NCI-H1048 (cell line): ENCODE results near the gene F8.

Experiments
- DNase-seq: peaks from one replicate; lab custom pipeline; 2025; lab: John Stamatoyannopoulos, UW

F8 gene

DNA sequence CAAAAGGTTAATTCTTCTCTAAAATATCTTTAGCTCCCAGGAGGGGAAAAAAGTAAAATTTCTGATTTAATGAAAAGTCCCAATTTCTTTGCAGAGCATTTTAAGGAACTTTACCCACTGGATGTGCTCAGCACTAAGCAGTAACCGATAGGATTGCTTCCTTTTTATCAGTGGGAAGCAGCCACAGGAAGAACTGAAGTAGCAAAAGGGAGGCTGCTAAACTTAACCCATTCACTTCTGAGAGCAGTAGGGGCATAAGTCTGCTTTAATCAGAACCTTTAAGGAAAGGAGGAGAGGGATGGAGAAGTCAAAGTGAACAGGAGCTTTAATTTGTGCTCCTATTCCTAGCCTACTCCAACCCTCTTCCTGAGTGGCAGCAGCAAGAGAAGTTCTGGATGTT is at the start of gene F8:
Gene F8, minus strand, starts transcription at position 139 of the 400 bp plus-strand sequence. CDS start 171 bp downstream, outside the sequence.
- DNase-seq: no peak

DNA sequence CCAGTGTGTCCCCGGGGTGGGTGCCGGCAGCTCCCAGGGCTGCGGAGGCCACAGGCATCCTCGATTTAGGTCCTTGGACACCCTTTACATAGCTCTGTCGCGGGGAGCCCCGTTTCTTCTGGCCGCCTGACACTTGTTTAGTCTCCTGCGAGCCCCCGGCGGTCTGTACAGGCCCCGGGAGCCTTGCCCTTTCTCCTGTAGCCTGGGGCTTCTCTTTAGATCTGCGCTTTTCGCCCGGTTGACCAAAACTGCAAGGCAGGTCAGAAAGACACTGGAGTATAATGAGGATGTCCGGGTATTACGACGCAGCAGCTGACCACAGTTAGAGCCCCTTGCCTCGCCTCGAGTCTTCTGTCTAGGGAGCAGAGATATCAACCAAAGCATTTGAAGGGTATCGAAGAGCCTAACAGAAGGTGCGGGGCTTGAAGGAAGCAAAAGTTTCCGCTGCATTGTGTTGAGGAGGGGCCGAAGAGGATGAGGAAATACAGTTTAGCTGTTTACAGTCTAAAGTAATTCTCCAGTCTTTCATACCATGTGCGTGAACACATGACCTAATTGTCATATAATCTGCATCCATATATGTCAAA is 49.3 kb upstream of the F8 start:
- no peak for DNase-seq

DNA sequence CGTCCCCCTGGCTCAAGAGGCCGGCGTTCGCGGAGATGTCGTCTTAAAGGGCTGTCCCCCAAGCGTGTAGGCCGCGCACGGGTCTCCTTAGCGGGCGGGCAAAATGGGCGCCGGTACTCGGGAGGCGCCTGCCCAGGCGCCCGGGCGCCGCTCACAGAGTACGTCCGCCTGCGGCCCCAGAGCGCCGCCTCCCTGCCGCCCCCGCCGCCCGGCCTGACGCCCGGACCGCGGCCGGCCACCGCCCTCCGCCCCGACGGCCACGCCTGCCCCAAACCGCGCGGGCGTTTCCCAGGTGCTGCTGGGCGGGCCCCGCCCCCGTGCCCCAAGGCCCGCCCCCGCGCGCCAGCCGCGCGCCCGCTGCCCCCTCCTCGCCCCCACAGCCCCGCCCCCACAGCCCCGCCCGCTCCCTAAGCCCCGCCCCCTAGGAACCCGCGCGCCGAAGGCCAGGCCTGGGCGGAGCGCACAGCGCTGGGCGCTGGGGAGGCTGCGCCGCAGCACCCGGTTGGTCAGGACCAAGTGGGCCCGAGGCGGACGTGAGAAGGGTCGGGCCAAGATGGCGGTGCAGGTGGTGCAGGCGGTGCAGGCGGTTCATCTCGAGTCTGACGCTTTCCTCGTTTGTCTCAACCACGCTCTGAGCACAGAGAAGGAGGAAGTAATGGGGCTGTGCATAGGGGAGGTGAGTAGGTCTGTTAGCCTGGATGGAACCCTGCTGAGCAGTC is 48.6 kb upstream of the F8 start, which contains the start of the genes BRCC3, CMC4 and MTCP1:
Gene BRCC3, plus strand, starts transcription at position 534 of the 719 bp plus-strand sequence. Its CDS starts 20 bp downstream, at position 554.
Gene CMC4, minus strand, starts transcription at position 162 of the 719 bp plus-strand sequence. CDS start 7,113 bp downstream, outside the sequence.
Gene MTCP1, minus strand, starts transcription at position 162 of the 719 bp plus-strand sequence. CDS start 5,126 bp downstream, outside the sequence.
- DNase-seq: peak; percentile 51

DNA sequence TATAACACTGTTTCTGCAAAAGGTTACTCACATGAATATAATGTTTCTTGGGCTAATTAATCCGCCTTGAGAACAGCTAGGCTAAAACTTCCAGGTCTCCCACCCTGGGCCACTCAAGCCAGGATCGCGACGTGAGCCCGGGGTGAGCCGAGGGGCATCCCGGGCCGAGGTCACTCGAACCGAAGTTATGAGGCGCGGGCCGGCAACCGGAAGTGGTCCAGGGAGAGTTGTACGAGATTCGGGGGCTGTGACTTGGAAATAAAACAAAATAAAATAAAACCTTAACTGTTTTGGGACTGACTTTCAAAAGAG is 48.1 kb upstream of the F8 start:
- DNase-seq: no peak

DNA sequence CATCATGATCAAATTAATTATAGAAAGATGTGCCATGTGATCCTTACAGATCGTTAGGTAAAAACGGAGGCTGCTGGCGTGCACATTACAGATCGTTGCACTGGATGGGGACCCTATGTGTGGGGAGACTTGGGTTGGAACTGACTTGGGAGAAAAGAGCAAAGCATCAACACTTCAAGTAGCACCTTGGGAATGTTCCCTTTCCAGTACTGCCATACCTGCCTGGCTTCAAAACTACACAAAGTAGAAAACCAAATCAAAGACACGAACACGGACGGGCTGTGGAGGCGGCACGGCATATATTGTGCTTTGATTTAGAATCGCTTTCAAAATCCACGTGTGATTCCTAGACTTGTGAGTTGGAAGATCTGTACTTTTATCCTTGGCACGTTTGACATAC is 47.5 kb upstream of the F8 start:
- DNase-seq: no peak

DNA sequence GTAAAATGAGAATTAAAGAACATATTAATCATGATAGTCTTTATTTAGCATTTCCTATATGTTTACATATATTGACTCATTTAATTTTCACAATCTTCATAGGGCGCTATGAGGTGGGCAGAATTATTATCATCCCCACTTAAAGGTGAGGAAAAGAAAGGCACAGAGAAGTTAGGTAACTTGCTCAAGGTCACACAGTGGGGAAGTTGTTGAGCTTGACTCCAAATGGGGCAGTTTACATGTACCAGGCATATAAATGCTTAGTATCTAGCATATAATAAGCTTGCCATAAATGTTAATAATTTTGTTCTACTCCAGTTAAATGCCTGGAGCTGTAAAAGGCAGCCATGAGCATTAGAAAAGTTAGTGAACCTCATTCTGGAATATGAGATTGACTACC is 46.9 kb upstream of the F8 start:
- DNase-seq: no peak

DNA sequence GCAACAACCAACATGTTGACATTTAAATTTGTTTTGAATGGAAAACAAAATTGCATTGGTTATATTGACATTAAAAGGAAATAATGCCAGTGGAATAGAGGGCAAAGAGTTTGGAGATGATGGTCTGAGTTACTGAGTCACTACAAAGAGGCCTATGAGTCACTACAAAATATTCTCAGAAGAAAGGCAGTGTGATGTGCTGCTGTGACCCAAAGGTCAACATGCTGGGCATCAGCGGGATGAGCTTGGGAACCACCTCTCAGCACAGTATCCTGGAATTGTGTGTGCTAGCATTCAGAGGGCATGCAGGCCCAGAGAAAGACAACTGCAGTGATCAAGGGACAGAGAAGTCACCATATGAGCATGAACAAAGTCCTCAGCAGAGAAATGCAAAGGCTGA is 45.6 kb upstream of the F8 start:
- DNase-seq: no peak

DNA sequence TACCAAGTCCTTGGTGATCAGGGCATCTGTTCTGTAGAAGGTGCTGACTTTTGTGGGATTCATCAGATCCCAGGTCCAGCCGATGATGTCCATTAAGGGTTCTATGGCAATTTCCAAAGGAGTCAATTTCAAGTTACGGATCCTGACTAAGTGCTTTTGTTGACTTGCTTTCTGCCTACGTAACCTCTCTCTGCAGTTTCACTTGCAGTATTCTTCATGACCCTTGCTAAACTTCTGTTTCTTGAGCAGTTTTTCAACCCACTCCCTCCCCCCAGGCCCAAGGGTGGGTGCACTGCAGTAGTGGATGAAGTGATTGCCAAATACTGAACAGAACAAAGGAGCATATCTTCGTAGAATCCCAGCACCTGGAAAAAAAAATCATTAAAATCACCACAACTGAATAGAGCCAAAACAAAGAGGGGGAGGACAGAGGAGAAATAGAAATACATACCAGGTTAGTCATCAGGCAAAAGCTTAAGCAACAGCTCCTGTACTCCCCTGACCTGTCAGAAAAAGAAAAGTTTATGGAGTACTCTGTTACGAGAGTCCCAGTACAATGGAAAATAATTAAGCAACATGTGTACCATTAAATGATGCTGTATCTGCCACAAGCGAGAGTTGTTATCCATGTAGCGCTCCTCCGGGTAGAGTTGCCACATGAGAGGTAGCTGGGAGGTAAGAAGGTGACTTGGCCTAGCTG is 42.7 kb upstream of the F8 start:
- no peak for DNase-seq

DNA sequence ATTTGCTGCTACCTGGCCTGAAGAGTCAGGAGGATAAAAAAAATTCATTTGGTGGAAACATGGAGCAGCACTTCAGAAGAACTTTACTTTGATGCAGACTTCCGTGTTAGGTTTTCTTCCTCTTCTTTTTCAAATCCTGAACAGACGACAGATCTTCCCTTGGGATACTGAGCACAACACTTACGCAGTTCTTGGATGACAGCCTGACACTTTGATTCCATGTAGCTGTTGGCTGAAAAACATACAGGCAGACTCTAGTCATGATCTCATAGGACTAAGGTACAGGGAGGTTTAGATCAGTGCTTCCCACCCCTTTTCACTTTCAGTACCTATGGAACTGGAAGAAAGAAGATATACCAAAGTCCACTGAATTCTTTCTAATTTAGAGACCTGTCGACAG is 39.2 kb upstream of the F8 start:
- no peak for DNase-seq

DNA sequence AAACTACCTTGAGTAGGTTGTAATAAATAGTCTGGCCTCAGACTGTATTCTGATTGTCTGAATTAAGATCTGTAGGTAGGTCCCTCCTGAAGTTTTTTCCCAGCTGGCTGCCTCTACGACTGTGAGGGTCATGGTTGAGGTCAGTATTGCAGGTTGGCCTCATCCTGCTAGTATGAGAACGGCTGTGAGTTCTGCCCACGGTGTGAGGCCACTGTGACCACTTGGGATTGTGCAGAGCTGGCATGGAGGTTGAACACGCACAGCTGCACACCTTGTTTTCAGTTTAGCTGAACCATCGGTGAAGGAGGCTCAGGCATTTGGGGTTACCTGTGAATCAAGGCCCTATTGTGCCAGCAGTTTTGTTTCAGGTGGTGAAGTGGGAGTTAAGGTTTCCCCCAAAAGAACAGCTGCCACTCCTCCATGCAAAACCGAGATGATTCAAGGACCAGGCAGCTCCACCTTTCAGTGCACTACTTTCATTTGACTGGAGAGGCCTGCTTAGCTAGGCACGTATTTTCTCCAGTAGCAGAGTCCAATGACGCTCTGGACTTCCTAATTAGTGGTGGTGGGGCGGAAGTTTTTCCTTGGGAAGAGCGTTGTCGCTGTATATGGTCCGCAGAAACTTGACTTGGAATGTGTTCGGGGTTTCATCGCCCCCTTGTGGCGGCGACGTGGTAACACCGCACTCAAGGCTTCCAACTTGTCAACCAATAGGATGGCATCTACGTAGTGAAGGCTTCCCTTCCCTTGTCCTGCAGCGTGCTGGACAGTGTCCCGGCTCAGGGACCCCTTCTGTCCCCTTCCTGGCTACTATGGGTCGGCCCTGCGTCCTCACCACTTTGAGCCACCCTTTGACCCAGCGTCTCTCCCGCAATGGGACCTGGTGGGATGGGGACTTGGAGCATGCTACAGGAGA is 34.6 kb upstream of the F8 start:
- DNase-seq: peak; percentile 32

DNA sequence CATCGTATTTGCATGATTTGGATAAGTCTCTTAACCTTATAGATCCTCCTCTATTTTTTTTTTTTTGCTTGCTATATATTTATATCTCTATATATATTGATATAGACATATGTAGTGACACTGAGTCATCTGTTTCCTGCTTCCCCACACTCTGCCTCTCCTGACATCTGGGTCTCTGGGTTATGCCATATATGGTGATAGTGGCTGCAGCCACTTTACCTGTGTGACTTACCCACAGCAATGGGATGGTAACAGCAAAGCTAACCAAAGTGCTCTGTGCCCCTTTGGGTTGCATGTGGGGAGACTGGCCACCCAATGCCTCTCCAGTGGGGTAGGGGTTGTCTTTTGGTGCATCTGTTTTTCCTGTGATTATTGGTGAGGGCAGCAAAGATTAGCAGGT is 33.9 kb upstream of the F8 start:
- DNase-seq: no peak

DNA sequence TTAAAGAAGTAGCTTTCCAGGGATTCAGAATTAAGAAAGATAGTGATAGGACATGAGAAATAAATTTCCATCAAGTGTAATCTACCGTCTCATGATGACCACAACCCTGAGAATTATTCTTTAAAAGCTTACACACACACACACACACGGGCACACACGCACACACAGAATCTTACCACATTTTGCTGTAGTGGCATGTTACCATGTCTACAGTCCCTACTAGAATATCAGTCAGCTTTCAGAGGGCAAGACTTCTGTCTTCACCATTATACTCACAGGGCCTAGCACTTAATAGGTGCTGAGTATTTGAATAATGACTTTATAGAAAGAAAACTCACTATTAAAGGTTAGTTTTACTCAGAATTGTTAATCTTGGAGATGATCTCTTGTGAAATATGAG is 33.0 kb upstream of the F8 start:
- DNase-seq: no peak

DNA sequence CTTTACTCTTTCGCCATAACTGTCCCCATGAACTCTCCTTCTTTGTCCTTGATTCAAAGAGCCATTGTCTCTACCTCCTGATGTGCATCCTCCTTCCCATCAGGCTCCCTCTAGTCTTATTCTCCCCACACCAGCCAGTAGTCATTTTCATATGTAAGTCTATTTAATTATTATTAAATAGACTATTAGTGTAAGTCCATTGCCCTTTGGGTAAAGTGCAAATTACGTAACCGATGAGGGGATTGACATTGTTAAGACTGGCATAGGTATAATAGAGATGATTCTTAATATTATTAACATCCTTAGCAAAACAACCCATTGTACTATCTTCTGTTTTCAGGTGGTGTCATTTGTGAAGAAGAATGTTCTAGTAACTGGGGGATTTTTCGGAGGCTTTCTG is 31.7 kb upstream of the F8 start:
- DNase-seq: no peak

DNA sequence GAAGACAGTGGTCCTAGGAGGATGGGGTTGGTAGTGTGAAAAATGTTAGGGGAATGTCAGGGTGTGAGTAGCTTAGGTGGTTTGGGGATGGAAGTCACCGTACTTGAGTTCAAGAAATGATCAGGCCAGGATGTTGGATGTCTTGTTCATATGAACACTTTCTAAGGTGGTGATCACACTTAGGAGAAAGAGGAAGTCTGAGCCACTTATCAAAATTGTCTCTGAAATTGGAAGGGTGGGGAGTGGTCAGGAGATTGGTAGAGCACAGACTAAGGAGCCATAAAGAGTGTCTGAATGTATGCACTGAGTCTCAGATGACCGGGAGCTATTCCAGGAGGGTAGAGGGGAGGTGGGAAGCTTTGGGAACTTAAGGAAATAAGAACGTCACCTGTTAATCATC is 31.1 kb upstream of the F8 start:
- no peak for DNase-seq

DNA sequence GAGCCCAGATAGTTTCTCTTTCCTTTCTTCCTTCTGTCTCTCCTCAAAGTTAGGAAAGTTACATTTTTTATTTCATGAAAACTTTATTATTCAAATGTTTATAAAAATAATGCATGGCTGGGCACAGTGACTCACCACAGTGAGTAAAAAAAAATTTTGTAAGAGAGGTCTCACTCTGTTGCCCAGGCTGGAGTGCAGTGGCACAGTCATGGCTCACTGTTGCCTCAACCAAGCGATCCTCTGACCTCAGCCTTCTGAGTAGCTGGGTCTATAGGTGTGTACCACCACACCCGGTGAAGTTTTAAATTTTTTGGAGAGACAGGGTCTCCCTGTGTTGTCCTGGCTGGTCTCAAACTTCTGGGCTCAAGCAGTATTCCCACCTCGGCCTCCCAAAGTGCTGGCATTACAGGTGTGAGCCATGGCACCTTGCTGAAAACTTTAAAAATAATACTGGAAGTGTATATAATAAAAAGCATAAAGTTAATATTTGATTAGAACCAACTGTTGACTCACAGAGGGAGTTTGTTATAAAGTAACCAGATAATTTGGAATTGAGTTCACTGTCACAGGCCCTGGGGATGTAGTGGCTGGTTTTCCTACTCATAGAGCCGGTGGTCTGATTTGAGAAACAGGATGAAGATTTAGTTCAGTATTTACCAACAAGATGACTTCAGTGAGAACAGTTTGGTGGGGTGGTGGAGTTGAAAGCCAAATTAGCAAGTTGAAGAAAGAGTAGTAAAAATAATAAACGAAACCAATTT is 30.4 kb upstream of the F8 start:
- no peak for DNase-seq

DNA sequence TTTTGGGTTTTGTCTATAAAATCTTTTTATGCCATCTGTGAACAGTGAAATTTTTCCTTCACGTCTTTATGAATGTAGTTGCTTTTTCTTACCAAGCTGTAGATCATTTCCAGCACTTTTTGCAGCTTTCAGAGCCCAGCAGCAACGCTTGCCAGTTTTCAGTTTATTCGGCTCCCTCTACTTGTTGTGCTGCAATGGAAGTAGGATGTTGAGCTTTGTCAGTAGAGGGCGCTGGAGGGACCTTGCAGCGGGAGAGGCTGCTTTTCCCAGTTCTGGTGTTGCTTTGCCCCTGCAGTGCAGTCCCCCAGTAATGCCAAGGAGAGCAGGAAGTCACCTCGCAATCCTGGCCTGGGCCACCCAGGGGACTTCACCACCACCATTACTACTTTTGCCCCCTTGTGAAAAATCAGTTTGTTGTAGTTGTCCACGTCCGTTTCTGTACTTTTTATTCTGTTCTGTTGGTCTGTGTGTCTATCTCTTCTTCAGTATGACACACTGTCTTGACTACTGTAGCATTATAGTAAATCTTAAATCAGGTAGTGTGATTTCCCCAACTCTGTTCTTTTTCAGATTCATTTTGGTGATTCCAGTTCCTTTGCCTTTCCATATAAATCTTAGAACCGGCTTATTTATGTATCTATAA is 26.6 kb upstream of the F8 start:
- no peak for DNase-seq

DNA sequence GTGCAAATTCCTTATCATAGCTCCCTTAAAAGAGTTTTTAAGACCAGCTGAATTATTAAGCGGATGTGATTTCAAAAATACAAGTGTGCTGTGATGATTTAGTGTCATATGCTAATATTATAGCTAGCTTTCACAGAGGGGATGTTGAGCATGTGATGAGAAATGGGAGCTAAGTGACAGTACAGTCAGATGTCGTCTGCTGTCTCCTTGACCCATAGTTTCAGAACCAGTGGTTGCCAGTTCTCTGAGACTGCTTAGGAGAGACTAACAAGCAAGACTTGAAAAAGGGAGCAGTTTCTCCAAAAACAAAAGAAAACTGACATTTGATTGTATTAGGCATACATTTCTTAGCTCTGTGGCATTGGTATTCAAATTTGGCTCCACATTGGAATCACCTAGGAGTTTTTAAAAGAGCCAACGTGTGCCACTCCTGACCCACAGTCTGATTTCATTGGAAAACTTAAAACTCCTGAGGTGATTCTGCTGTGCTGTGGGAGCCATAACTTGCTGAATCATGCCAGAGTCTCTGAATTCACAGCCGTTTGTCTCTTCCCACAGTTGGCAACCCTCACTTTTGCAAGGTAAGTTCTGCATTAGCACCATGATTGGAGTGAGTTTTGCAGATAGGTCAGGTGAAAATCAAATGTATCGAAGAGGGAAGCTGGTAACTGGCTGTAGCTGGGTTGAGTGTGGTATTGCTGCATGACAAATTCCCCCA is 24.4 kb upstream of the F8 start:
- DNase-seq: no peak

DNA sequence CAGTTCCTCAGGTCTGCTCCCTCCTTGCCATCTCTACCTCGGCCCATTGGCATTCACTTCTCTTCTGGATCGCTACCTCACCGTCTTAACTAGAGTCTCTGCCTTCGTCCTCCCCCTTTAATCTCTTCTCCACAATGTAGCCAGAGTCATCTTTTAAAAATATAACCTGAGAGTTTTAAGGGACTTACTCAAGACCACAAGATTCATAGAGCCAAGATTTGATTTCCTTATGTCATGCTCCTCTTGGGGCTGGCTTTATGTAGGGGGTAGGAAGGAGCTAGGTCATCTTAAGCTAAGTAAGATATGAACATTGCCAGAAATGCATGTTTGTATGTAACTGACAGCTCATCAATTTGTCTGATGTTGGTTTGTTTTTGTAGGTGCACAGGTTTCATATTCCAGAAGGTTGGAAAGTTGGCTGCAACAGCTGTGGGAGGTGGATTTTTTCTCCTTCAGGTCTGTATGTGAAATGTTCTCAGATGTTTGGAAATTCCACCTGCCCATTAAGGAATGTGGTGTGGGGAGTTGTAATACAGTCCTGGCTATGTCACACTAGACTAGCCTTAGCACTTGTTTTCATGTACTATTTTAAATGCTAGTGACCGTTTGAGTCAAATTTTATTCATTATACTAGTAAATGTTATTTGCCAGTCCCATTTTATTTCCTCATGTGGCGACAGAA is 23.7 kb upstream of the F8 start:
- no peak for DNase-seq

DNA sequence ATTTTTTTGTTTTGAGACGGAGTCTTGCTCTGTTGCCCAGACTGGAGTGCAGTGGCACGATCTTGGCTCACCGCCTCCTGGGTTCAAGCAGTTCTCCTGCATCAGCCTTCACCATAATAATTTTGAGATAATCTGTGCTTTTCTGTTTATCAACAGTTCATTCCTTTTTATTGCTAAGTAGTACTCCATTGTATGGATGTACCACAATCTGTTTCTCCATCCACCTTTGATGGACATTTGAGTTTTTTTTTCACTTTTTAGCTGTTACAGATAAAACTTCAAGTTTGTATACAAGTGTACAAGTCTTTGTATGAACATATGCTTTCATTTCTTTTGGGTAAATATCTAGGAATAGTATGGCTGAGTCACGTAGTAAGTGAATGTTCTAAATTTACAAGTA is 13.2 kb upstream of the F8 start:
- no peak for DNase-seq

DNA sequence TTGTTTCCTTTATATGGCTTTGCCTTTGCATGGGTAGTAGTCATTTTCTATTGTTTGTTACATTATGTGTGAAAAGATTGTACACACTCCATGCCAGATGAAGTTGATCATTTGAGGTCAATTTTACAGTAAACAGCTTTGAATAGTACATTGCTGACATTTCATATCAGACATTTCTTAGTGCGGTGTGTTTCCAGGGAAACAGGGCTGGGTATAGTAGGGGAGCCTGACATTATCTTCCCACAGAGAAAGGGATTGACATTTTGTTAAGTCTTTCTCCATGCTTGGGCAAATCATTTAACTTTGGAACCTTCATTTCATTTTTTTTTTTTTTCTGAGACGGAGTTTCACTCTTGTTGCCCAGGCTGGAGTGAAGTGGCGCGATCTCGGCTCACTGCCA is 9.1 kb upstream of the F8 start:
- DNase-seq: no peak
